Activated CD8-positive, alpha-beta T cell treated with anti-CD3 and anti-CD28 coated beads, Interleukin-2, amount 10 ng/mL, durations not matched to agents 7 days and 5 days (primary cell): Measurements from ENCODE around the gene NNMT. TPM values are rescaled to one million over a fixed set of nuclear protein-coding genes. Genes with fewer than 3 reads are reported as not detected.

ENCODE experiments used
- ATAC-seq: fragments of 150-1000 bp; cut with Tn5 transposase; one replicate; pipeline ENCODE4 v1.10.0; 2021; ENCODE audit warnings: moderate library complexity
- CTCF ChIA-PET: fragments of 350-600 bp; sonication (Branson Sonifier 250); formaldehyde crosslinking; loops from one replicate; lab custom pipeline; 2021; ENCODE audit warnings: antibody characterized with exemption; lab: Charles Lee
- POLR2A ChIA-PET: fragments of 350-600 bp; sonication (Branson Sonifier 250); formaldehyde crosslinking; loops from one replicate; lab custom pipeline; 2021; ENCODE audit warnings: antibody characterized with exemption; lab: Charles Lee
- DNase-seq: peaks from one replicate; pipeline ENCODE4 v3.0.0-alpha.2; 2020
- H3K27ac Mint-ChIP-seq: one replicate; pipeline ENCODE4 v1.8.0; 2021; ENCODE audit warnings: mild to moderate bottlenecking, mixed read lengths
- H3K27me3 Mint-ChIP-seq: one replicate; pipeline ENCODE4 v1.8.0; 2021; ENCODE audit warnings: low read depth, mixed read lengths
- H3K36me3 Mint-ChIP-seq: one replicate; pipeline ENCODE4 v1.8.0; 2021; ENCODE audit warnings: low read depth, mixed read lengths
- H3K4me1 Mint-ChIP-seq: one replicate; pipeline ENCODE4 v1.8.0; 2021; ENCODE audit warnings: low read depth, mixed read lengths
- H3K4me3 Mint-ChIP-seq: one replicate; pipeline ENCODE4 v1.8.0; 2021; ENCODE audit warnings: mild to moderate bottlenecking, mixed read lengths
- H3K9me3 Mint-ChIP-seq: one replicate; pipeline ENCODE4 v1.8.0; 2022; ENCODE audit warnings: mixed read lengths; ENCODE audit not compliant: insufficient read depth
- total RNA-seq, 2 experiments: library from RNA; stranded (reverse); gene quantifications; one replicate each; pipeline ENCODE4 v1.2.3, GENCODE V29; 2021

The NNMT gene
- total RNA-seq, 2 experiments from 2014 or later: not detected

GRCh38 chr11:114362326-114362725, 66.1 kb downstream of the NNMT start:
- H3K36me3 Mint-ChIP-seq: no peaks in the 10 kb centered on the region
- peaks cover 21% of the 10 kb centered on the region for H3K27me3 Mint-ChIP-seq
- CTCF ChIA-PET: interaction anchor here (0.6 kb wide), 1 partner anchor 87 kb away, joined by 3 read pairs; no protein-coding TSS in a partner anchor
- no peak for DNase-seq
- POLR2A ChIA-PET: no interaction called here
- H3K4me1 Mint-ChIP-seq: no peaks in the 10 kb centered on the region
- no peaks in the 10 kb centered on the region for H3K9me3 Mint-ChIP-seq
- no peak overlapping the region for H3K27ac Mint-ChIP-seq
- H3K4me3 Mint-ChIP-seq: no peak overlapping the region
- no peak for ATAC-seq

GRCh38 chr11:114362958-114363357, 66.8 kb downstream of the NNMT start:
- POLR2A ChIA-PET: no interaction called here
- Mint-ChIP-seq H3K4me3 (no peak overlapping the region), H3K4me1 (no peaks in the 10 kb centered on the region), H3K36me3 (no peaks in the 10 kb centered on the region), H3K9me3 (no peaks in the 10 kb centered on the region), H3K27me3 (peaks cover 25% of the 10 kb centered on the region), H3K27ac (no peak overlapping the region)
- CTCF ChIA-PET: no interaction called here
- DNase-seq (no peak), ATAC-seq (no peak)

Other genes with a start within 250 kb of the NNMT start
- gene ZBTB16, start 236.7 kb upstream of the NNMT start, total RNA-seq: 10 to 100 TPM; 16.3 to 16.4 TPM
- gene C11orf71, start 104.1 kb downstream of the NNMT start, total RNA-seq: 1 to 10 TPM; 8.2 to 8.4 TPM
- gene RBM7, start 104.3 kb downstream of the NNMT start, total RNA-seq: 10 to 100 TPM; 38.4 to 42.9 TPM
- 10 to 100 TPM; 56.6 to 60.7 TPM for gene REXO2, start 143.1 kb downstream of the NNMT start, total RNA-seq